Measurements from ENCODE around the gene ERAL1. TPM values are rescaled to one million over a fixed set of nuclear protein-coding genes. Genes with fewer than 3 reads are reported as not detected.
A peak's percentile ranks its signal among the peaks of the same experiment; 100 is the strongest.

Gene ERAL1
- total and polyA plus RNA-seq, 2 experiments from 2014 or later = 77.1 to 121 TPM

DNA sequence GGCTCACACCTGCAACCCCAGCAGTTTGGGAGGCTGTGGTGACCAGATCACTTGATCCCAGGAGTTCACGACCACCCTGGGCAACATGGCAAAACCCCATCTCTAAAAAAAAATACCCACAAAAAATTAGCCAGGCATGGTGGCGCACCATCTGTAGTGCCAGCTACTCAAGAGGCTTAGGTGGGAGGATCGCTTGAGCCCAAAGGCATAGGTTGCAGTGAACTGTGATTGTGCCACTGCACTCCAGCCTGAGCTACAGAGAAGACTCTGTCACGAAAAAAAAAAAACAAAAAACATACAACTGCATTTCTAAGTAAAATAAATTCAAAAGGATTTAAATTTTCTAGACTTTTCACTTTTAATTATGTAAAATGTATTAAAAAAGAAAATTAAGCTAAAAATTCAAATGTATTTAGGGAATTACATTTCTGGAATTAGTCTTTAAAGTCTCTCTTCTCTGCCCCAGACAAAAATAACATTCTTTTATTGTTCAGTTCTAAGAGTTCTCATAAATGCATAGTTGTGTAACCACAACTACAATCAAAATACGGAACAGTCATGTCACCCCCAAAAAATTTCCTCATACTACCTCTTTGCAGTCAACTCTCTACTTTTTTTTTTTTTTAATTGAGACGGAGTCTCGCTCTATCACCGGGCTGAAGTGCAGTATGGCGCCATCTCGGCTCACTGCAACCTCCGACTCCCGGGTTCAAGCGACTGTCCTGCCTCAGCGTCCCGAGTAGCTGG is 26.3 kb upstream of the ERAL1 start (continued):
- TF ChIP-seq, protein P1, sequence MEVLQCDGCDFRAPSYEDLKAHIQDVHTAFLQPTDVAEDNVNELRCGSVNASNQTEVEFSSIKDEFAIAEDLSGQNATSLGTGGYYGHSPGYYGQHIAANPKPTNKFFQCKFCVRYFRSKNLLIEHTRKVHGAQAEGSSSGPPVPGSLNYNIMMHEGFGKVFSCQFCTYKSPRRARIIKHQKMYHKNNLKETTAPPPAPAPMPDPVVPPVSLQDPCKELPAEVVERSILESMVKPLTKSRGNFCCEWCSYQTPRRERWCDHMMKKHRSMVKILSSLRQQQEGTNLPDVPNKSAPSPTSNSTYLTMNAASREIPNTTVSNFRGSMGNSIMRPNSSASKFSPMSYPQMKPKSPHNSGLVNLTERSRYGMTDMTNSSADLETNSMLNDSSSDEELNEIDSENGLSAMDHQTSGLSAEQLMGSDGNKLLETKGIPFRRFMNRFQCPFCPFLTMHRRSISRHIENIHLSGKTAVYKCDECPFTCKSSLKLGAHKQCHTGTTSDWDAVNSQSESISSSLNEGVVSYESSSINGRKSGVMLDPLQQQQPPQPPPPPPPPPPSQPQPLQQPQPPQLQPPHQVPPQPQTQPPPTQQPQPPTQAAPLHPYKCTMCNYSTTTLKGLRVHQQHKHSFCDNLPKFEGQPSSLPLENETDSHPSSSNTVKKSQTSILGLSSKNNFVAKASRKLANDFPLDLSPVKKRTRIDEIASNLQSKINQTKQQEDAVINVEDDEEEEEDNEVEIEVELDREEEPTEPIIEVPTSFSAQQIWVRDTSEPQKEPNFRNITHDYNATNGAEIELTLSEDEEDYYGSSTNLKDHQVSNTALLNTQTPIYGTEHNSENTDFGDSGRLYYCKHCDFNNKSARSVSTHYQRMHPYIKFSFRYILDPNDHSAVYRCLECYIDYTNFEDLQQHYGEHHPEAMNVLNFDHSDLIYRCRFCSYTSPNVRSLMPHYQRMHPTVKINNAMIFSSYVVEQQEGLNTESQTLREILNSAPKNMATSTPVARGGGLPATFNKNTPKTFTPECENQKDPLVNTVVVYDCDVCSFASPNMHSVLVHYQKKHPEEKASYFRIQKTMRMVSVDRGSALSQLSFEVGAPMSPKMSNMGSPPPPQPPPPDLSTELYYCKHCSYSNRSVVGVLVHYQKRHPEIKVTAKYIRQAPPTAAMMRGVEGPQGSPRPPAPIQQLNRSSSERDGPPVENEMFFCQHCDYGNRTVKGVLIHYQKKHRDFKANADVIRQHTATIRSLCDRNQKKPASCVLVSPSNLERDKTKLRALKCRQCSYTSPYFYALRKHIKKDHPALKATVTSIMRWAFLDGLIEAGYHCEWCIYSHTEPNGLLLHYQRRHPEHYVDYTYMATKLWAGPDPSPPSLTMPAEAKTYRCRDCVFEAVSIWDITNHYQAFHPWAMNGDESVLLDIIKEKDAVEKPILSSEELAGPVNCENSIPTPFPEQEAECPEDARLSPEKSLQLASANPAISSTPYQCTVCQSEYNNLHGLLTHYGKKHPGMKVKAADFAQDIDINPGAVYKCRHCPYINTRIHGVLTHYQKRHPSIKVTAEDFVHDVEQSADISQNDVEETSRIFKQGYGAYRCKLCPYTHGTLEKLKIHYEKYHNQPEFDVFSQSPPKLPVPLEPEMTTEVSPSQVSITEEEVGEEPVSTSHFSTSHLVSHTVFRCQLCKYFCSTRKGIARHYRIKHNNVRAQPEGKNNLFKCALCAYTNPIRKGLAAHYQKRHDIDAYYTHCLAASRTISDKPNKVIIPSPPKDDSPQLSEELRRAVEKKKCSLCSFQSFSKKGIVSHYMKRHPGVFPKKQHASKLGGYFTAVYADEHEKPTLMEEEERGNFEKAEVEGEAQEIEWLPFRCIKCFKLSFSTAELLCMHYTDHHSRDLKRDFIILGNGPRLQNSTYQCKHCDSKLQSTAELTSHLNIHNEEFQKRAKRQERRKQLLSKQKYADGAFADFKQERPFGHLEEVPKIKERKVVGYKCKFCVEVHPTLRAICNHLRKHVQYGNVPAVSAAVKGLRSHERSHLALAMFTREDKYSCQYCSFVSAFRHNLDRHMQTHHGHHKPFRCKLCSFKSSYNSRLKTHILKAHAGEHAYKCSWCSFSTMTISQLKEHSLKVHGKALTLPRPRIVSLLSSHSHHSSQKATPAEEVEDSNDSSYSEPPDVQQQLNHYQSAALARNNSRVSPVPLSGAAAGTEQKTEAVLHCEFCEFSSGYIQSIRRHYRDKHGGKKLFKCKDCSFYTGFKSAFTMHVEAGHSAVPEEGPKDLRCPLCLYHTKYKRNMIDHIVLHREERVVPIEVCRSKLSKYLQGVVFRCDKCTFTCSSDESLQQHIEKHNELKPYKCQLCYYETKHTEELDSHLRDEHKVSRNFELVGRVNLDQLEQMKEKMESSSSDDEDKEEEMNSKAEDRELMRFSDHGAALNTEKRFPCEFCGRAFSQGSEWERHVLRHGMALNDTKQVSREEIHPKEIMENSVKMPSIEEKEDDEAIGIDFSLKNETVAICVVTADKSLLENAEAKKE (CRISPR knock-in tag; IDR thresholded peaks at IDR 0.05) = no peak
- TF ChIP-seq ZNF331 (CRISPR knock-in tag; IDR thresholded peaks at IDR 0.05; ENCODE audit: low read depth) (no peak), EZH2phosphoT487 (IDR thresholded peaks at IDR 0.05; ENCODE audit: unreplicated experiment) (no peak), POLR2AphosphoS5 (IDR thresholded peaks at IDR 0.05; ENCODE audit: low read depth) (no peak)
- TF ChIP-seq, protein P2, sequence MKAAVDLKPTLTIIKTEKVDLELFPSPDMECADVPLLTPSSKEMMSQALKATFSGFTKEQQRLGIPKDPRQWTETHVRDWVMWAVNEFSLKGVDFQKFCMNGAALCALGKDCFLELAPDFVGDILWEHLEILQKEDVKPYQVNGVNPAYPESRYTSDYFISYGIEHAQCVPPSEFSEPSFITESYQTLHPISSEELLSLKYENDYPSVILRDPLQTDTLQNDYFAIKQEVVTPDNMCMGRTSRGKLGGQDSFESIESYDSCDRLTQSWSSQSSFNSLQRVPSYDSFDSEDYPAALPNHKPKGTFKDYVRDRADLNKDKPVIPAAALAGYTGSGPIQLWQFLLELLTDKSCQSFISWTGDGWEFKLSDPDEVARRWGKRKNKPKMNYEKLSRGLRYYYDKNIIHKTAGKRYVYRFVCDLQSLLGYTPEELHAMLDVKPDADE (IDR thresholded peaks at IDR 0.05) = no peak

DNA sequence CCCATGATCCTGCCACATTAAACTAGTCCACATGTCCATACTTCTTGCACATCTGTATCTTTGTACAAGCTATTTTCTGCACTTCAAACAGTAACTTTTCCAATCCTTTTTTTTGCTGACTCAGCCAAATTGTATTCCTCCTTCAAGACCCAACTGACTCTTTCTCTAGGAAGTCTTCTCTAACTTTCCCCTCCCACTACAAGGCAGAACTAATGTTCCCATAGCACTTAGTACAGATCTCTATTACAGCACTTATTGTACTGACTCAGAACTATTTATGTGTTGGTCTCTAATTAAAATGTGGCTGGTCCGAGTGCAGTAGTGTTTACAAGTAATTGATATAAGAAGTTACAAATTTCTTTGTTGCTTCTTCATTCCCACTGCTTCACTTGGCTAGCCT is 20.4 kb upstream of the ERAL1 start:
- H3K36me3 Mint-ChIP-seq (ENCODE audit: low read depth) = peaks cover 25% of the 10 kb centered on the region; the same call in 2 of the 3 replicates
- no peak overlapping the region for H3K4me2 ChIP-seq
- 0 out of 2 replicates have a peak, but pooled peaks cover 5% of the 10 kb centered on the region for H3F3A ChIP-seq (replicated peaks; ENCODE audit: low read depth)
- peaks cover 1% of the 10 kb centered on the region; the same call in 1 of the 2 replicates for H3K36me3 ChIP-seq (ENCODE audit: insufficient read depth)
- H3K27me3 Mint-ChIP-seq (ENCODE audit: insufficient read depth, low read depth, poor library complexity) = peaks cover 2% of the 10 kb centered on the region
- H3K4me3 ChIP-seq = no peak overlapping the region
- no peaks in the 10 kb centered on the region for H3K4me1 Mint-ChIP-seq
- DNase-seq (ENCODE audit: low spot score) (no peak), ATAC-seq (no peak)
- H3K4me3 Mint-ChIP-seq = no peak overlapping the region
- peaks cover 86% of the 10 kb centered on the region for H3K79me2 ChIP-seq (replicated peaks; ENCODE audit: insufficient read depth)
- H3K9me2 ChIP-seq (ENCODE audit: insufficient read depth) = no peaks in the 10 kb centered on the region; the same call in 1 of the 2 replicates
- H2AFZ ChIP-seq = no peak overlapping the region
- peak overlapping the region; percentile 73; the same call in 1 of the 2 replicates for H3K27ac ChIP-seq (ENCODE audit: low read depth)
- no peaks in the 10 kb centered on the region for H3K4me1 ChIP-seq (ENCODE audit: insufficient read depth)
- H4K20me1 ChIP-seq (replicated peaks; ENCODE audit: insufficient read depth) = peaks cover 20% of the 10 kb centered on the region
- H3K27me3 ChIP-seq (ENCODE audit: insufficient read depth) = no peaks in the 10 kb centered on the region
- H3K9me3 Mint-ChIP-seq = no peaks in the 10 kb centered on the region
- H3K27ac Mint-ChIP-seq = peak overlapping the region; percentile 4; the same call in 1 of the 2 replicates
- TF ChIP-seq NANOG (IDR thresholded peaks at IDR 0.05; ENCODE audit: borderline replicate concordance) = no peak
- no peak for TF ChIP-seq ZNF114 (CRISPR knock-in tag; IDR thresholded peaks at IDR 0.05)
- no peak for TF ChIP-seq JUNB (IDR thresholded peaks at IDR 0.05; ENCODE audit: unreplicated experiment)
- no peak for TF ChIP-seq EZH2phosphoT487 (IDR thresholded peaks at IDR 0.05; ENCODE audit: unreplicated experiment)
- TF ChIP-seq, protein P1 (CRISPR knock-in tag; IDR thresholded peaks at IDR 0.05) = no peak

All from GM23338 (cell line).